GM23338 (cell line): Measurements from ENCODE around the gene H2AZ2. TPM values are rescaled to one million over a fixed set of nuclear protein-coding genes. Genes with fewer than 3 reads are reported as not detected.
"Not testable (repeated sequence)": the region's sequence is repeated elsewhere in the genome, so short reads cannot be mapped to it uniquely, and the experiment has no call there.

Experiments
- ATAC-seq: fragments of 200-7000 bp; cut with Tn5 transposase; 3 replicates; pipeline ENCODE4 v1.9.1; 2020
- DNase-seq: peaks from one replicate; pipeline ENCODE4 v3.0.0-alpha.2; 2015; ENCODE audit warnings: low spot score
- H2AFZ ChIP-seq: fragments of 200-600 bp; sonication (generic); 2 replicates; pipeline ENCODE4 v1.8.0; 2016; ENCODE audit warnings: antibody characterized with exemption, mild to moderate bottlenecking, moderate library complexity
- H3F3A ChIP-seq: fragments of 200-600 bp; sonication (generic); replicated peaks from 2 replicates; pipeline ENCODE4 v1.8.0; 2017; ENCODE audit warnings: antibody characterized with exemption, mixed run types, low read depth
- H3K27ac ChIP-seq: fragments of 200-600 bp; sonication (generic); 2 replicates; pipeline ENCODE4 v1.6.1; 2016; ENCODE audit warnings: low read depth
- H3K27me3 ChIP-seq: fragments of 200-600 bp; sonication (generic); 2 replicates; pipeline ENCODE4 v1.8.0; 2016; ENCODE audit warnings: mild to moderate bottlenecking, mixed run types, moderate library complexity; ENCODE audit not compliant: insufficient read depth
- H3K36me3 ChIP-seq: fragments of 200-600 bp; sonication (generic); 2 replicates; pipeline ENCODE4 v1.8.0; 2016; ENCODE audit warnings: mild to moderate bottlenecking; ENCODE audit not compliant: insufficient read depth
- H3K4me1 ChIP-seq: fragments of 200-600 bp; sonication (generic); 2 replicates; pipeline ENCODE4 v1.8.0; 2016; ENCODE audit warnings: mild to moderate bottlenecking, moderate library complexity; ENCODE audit not compliant: insufficient read depth
- H3K4me2 ChIP-seq: fragments of 200-600 bp; sonication (generic); 2 replicates; pipeline ENCODE4 v1.7.1; 2017; ENCODE audit warnings: mixed run types
- H3K4me3 ChIP-seq: fragments of 200-600 bp; sonication (generic); 2 replicates; pipeline ENCODE4 v1.6.1; 2016; ENCODE audit warnings: mixed run types
- H3K79me2 ChIP-seq: fragments of 200-600 bp; sonication (generic); replicated peaks from 2 replicates; pipeline ENCODE4 v1.8.0; 2017; ENCODE audit warnings: mild to moderate bottlenecking; ENCODE audit not compliant: insufficient read depth
- H3K9me2 ChIP-seq: fragments of 200-600 bp; sonication (generic); 2 replicates; pipeline ENCODE4 v1.8.0; 2017; ENCODE audit not compliant: insufficient read depth
- H4K20me1 ChIP-seq: fragments of 200-600 bp; sonication (generic); replicated peaks from 2 replicates; pipeline ENCODE4 v1.8.0; 2017; ENCODE audit warnings: mild to moderate bottlenecking; ENCODE audit not compliant: insufficient read depth
- H3K27ac Mint-ChIP-seq: 2 replicates; pipeline ENCODE4 v1.8.0; 2020; ENCODE audit warnings: inconsistent platforms, mild to moderate bottlenecking, moderate library complexity, mixed read lengths
- H3K27me3 Mint-ChIP-seq: 3 replicates; pipeline ENCODE4 v1.8.0; 2022; ENCODE audit warnings: low read depth, mild to moderate bottlenecking, moderate library complexity, mixed read lengths, inconsistent platforms; ENCODE audit not compliant: insufficient read depth, poor library complexity
- H3K36me3 Mint-ChIP-seq: 3 replicates; pipeline ENCODE4 v1.8.0; 2021; ENCODE audit warnings: low read depth, mild to moderate bottlenecking, inconsistent platforms, moderate library complexity, mixed read lengths
- H3K4me1 Mint-ChIP-seq: 3 replicates; pipeline ENCODE4 v1.8.0; 2020; ENCODE audit warnings: mild to moderate bottlenecking, inconsistent platforms, mixed read lengths
- H3K4me3 Mint-ChIP-seq: 3 replicates; pipeline ENCODE4 v1.8.0; 2021; ENCODE audit warnings: moderate library complexity, mild to moderate bottlenecking, inconsistent platforms, mixed read lengths
- H3K9me3 Mint-ChIP-seq: 3 replicates; pipeline ENCODE4 v1.8.0; 2020; ENCODE audit warnings: moderate library complexity, mild to moderate bottlenecking, inconsistent platforms, mixed read lengths
- CREB1 ChIP-seq: fragments of 250-450 bp; sonication (Bioruptor Pico); IDR thresholded peaks from 2 replicates; pipeline ENCODE4 v1.5.0; 2020; ENCODE audit warnings: low read depth, mild to moderate bottlenecking, moderate library complexity
- CTCF ChIP-seq, 2 experiments: fragments of 200-600 bp in 1 of 2; sonication (generic) in 1 of 2; conservative IDR thresholded peaks; 2 replicates each; pipeline versions ENCODE4 v1.5.1 to v1.6.1; 2016 to 2017; ENCODE audit warnings: antibody characterized with exemption in 2 of 2, low read depth in 2 of 2, mild to moderate bottlenecking in 2 of 2, moderate library complexity in 1 of 2
- ETS1 ChIP-seq: IDR thresholded peaks from 2 replicates; pipeline ENCODE4 v1.6.1; 2016; ENCODE audit warnings: antibody characterized with exemption
- EZH2 ChIP-seq: fragments of 200-600 bp; sonication (generic); IDR thresholded peaks from one replicate; pipeline ENCODE4 v1.8.0; 2017; ENCODE audit warnings: antibody characterized with exemption, mild to moderate bottlenecking, low read depth; ENCODE audit not compliant: unreplicated experiment
- JUNB ChIP-seq: IDR thresholded peaks from one replicate; pipeline ENCODE4 v1.6.1; 2016; ENCODE audit warnings: antibody characterized with exemption; ENCODE audit not compliant: unreplicated experiment
- NANOG ChIP-seq: IDR thresholded peaks from 2 replicates; pipeline ENCODE4 v1.6.1; 2016; ENCODE audit warnings: antibody characterized with exemption, borderline replicate concordance
- POLR2AphosphoS5 ChIP-seq: IDR thresholded peaks from 2 replicates; pipeline ENCODE4 v1.6.1; 2016; ENCODE audit warnings: antibody characterized with exemption, low read depth
- ZNF114 ChIP-seq: fragments of 250-450 bp; sonication (Bioruptor Pico); IDR thresholded peaks from 2 replicates; pipeline ENCODE4 v1.5.0; 2020; ENCODE audit warnings: mild to moderate bottlenecking, moderate library complexity
- ZNF331 ChIP-seq: fragments of 250-450 bp; sonication (Bioruptor Pico); IDR thresholded peaks from 2 replicates; pipeline ENCODE4 v1.5.0; 2020; ENCODE audit warnings: low read depth, mild to moderate bottlenecking, moderate library complexity
- polyA plus RNA-seq: library from polyadenylated mRNA; unstranded; fragments of >200 nt; fragmentation: Nextera tagmentation; extraction: Ambion mirVana; gene quantifications from 2 replicates; pipeline ENCODE4 v1.2.1, GENCODE V29; 2016
- total RNA-seq: library from RNA; depleted of rRNA; stranded (reverse); fragments of >200 nt; shearing (Covaris generic); gene quantifications from 2 replicates; pipeline ENCODE4 v1.2.3, GENCODE V29; 2014
- TF ChIP-seq, protein P1 (sequence below): IDR thresholded peaks from one replicate; pipeline ENCODE4 v1.6.1; 2018; ENCODE audit warnings: antibody characterized with exemption; ENCODE audit not compliant: unreplicated experiment

The H2AZ2 gene
- total and polyA plus RNA-seq, 2 experiments from 2014 or later = 215 to 390 TPM

DNA sequence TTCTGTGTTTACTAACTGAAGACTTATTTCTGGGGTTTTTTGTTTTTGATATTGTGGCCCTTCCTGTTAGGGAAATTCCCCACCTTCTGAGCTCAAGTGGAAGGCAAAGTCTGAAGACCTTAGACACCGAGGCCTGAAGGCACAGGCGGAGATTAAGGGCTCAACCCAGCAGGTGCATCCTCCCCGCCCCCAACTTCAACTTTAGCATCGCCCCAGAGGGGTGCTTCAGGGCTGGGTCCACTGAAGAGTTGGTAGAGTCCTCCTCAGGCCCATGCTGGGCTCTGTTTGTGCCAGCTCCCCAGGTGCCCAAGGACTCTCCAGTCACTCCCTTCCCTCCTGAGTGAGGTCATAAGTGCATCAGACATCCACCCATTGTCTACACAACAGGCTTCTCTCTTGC lies 60.8 kb downstream of the H2AZ2 start (continued):
- TF ChIP-seq, protein P1, sequence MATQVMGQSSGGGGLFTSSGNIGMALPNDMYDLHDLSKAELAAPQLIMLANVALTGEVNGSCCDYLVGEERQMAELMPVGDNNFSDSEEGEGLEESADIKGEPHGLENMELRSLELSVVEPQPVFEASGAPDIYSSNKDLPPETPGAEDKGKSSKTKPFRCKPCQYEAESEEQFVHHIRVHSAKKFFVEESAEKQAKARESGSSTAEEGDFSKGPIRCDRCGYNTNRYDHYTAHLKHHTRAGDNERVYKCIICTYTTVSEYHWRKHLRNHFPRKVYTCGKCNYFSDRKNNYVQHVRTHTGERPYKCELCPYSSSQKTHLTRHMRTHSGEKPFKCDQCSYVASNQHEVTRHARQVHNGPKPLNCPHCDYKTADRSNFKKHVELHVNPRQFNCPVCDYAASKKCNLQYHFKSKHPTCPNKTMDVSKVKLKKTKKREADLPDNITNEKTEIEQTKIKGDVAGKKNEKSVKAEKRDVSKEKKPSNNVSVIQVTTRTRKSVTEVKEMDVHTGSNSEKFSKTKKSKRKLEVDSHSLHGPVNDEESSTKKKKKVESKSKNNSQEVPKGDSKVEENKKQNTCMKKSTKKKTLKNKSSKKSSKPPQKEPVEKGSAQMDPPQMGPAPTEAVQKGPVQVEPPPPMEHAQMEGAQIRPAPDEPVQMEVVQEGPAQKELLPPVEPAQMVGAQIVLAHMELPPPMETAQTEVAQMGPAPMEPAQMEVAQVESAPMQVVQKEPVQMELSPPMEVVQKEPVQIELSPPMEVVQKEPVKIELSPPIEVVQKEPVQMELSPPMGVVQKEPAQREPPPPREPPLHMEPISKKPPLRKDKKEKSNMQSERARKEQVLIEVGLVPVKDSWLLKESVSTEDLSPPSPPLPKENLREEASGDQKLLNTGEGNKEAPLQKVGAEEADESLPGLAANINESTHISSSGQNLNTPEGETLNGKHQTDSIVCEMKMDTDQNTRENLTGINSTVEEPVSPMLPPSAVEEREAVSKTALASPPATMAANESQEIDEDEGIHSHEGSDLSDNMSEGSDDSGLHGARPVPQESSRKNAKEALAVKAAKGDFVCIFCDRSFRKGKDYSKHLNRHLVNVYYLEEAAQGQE = no peak
- TF ChIP-seq POLR2AphosphoS5 (no peak), CREB1 (CRISPR knock-in tag) (no peak), ZNF331 (CRISPR knock-in tag) (no peak), ETS1 (no peak), CTCF (conservative IDR thresholded peaks at IDR 0.05; ENCODE audit: low read depth in 2 of 2) (no peak), ZNF114 (CRISPR knock-in tag) (no peak), NANOG (no peak), EZH2 (no peak), JUNB (no peak)

DNA sequence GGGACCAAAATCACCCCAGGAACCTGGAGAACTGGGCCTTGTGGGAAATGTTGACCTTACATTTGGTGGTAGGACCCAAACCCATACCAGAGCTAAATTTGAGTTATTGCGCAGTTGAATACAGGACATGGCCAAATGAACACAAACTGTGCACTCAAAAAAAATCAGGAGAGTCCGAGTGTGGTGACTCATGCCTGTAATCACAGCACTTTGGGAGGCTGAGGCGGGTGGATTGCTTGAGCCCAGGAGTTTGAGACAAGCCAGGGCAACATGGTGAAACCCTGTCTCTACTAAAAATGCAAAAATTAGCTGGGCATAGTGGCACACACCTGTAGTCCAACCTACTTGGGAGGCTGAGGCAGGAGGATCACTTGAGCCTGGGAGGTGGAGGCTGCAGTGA lies 62.7 kb downstream of the H2AZ2 start:
- H4K20me1 ChIP-seq, H3K4me1 ChIP-seq, H3K36me3 ChIP-seq, ATAC-seq, H3K27me3 Mint-ChIP-seq, H3K27ac ChIP-seq, H3K4me2 ChIP-seq, DNase-seq, H3K9me2 ChIP-seq, H2AFZ ChIP-seq, H3F3A ChIP-seq, H3K36me3 Mint-ChIP-seq, H3K27ac Mint-ChIP-seq, H3K4me3 Mint-ChIP-seq, H3K27me3 ChIP-seq, H3K4me1 Mint-ChIP-seq, H3K4me3 ChIP-seq, H3K79me2 ChIP-seq: not testable (repeated sequence)
- peaks cover 22% of the 10 kb centered on the region for H3K9me3 Mint-ChIP-seq
